Epithelial cell of esophagus (primary cell): ENCODE measurements around the gene ARL3.
A peak's percentile ranks its signal among the peaks of the same experiment; 100 is the strongest.

ENCODE experiments used
- DNase-seq: peaks from one replicate; pipeline ENCODE4 v3.0.0; 2010; ENCODE audit warnings: low read depth
- H3K4me3 ChIP-seq: 2 replicates; pipeline ENCODE4 v1.5.1; 2011; ENCODE audit warnings: mild to moderate bottlenecking, low read length, control low read depth
- TF ChIP-seq, protein P1 (sequence below): IDR thresholded peaks from 2 replicates; pipeline ENCODE4 v1.5.1; 2011; ENCODE audit warnings: low read depth, mild to moderate bottlenecking, low read length, control low read depth, inconsistent platforms; ENCODE audit not compliant: insufficient read depth; ENCODE audit errors: missing control alignments

The ARL3 gene

DNA sequence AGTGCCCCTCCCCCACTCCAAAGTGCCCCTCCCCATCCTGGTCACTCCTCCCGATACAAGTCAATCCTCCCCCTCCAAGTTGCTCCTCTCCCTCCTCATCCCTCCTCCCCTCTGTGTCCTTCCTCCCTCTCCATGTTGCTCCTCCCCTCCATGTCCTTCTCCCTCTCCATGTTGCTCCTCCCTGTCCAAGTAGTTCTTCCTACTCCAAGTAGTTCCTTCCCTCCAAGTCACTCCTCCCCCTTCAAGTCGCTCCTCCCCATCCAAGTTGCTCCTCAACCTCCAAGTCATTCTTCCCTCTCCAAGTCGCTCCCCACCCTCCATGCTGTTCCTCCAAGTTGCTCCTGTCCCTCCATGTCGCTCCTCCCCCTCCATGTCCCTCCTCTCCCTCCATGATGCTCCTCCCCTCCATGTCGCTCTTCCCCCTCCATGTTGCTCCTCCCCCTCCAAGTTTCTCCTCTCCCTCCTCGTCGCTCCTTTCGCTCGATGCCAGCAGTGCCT, 20.9 kb upstream of the ARL3 start:
- no peak overlapping the region for H3K4me3 ChIP-seq
- DNase-seq: no peak
- TF ChIP-seq, protein P1, sequence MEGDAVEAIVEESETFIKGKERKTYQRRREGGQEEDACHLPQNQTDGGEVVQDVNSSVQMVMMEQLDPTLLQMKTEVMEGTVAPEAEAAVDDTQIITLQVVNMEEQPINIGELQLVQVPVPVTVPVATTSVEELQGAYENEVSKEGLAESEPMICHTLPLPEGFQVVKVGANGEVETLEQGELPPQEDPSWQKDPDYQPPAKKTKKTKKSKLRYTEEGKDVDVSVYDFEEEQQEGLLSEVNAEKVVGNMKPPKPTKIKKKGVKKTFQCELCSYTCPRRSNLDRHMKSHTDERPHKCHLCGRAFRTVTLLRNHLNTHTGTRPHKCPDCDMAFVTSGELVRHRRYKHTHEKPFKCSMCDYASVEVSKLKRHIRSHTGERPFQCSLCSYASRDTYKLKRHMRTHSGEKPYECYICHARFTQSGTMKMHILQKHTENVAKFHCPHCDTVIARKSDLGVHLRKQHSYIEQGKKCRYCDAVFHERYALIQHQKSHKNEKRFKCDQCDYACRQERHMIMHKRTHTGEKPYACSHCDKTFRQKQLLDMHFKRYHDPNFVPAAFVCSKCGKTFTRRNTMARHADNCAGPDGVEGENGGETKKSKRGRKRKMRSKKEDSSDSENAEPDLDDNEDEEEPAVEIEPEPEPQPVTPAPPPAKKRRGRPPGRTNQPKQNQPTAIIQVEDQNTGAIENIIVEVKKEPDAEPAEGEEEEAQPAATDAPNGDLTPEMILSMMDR: no peak

- TF ChIP-seq, protein P1: no peak
- DNase-seq: no peak
- H3K4me3 ChIP-seq: no peak overlapping the region
These were observed 18.5 kb upstream of the ARL3 start for GRCh38 chr10:102732661-102733060.

GRCh38 chr10:102731222-102731800, 17.1 kb upstream of the ARL3 start:
- TF ChIP-seq, protein P1: no peak
- no peak for DNase-seq

DNA sequence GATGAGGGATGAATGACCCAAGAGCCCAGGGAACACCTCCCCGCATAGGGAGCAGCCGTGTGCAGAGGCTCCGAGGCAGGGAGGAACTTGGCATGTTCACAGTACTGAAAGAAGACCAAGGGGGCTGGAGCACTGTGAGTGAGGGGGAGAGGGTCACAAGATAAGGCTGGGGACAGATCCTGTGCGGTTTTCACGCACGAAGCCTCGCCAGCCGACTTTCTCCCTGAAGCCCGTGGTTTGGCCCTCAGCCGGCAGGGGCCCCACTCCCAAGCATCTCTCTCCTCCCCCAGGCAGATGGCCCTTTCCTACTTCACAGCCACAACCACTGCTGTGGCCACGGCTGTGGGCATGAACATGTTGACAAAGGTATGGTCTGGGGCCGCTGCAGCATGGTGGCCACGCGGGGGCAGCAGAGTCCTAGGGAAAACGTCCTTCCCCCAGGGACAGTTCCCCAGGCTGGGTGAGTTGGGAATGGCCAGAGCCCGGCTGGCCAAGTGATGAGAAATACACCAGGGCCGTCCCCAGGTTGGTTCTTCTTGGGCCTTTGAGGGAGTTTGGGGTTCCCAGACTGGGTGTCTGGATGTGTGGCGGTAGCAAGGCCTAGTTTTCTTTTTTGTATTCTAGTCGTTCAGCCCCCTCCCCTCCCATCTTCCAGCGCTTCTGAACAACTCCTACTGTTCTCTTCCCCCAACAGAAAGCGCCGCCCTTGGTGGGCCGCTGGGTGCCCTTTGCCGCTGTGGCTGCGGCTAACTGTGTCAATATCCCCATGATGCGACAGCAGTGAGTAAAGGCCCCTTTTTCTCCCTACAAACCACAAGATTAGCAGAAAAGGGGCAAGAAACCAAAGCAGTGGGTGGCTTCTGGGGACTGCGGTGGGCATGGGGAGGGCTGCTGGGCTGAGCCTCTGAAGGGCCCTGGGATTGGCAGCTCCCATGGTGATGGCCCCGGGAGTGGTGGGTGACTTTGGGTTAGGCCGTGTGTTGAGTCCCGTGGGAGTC, 15.1 kb upstream of the ARL3 start:
- H3K4me3 ChIP-seq: no peak overlapping the region
- DNase-seq: peak; percentile 75
- TF ChIP-seq, protein P1: peak; percentile 90

More at GRCh38 chr10:102731222-102731800, 17.1 kb upstream of the ARL3 start:
- H3K4me3 ChIP-seq: no peak overlapping the region

GRCh38 chr10:102727037-102727818, 13.0 kb upstream of the ARL3 start:
- H3K4me3 ChIP-seq: no peak overlapping the region
- TF ChIP-seq, protein P1: no peak
- peak; percentile 31 for DNase-seq

DNA sequence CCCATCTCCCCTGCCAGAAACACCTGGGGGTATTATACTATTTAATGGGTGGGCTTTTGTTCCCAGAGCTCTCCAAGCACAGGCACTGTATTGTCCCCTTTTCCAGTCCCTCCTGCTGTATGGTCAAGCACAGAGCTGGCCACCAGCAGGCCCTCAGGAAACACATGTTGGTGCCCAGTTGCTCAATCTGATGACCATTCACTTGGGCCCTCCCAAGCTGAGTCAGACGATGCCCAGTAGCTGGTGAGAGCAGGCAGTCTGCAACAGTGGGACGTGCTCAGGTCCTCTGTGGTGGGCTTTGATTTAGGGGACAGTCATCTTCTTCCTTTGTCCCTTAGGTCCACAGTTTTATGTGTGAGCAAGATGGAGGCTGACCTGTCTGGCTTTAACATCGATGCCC, 12.1 kb upstream of the ARL3 start:
- no peak overlapping the region for H3K4me3 ChIP-seq
- TF ChIP-seq, protein P1: no peak
- no peak for DNase-seq
